T-cell (primary cell): Measurements from ENCODE around the gene SERPINC1. TPM values are rescaled to one million over a fixed set of nuclear protein-coding genes. Genes with fewer than 3 reads are reported as not detected.
A peak's percentile ranks its signal among the peaks of the same experiment; 100 is the strongest.
"Not testable (repeated sequence)": the region's sequence is repeated elsewhere in the genome, so short reads cannot be mapped to it uniquely, and the experiment has no call there.

Source experiments
- ATAC-seq, 4 experiments: fragments of 200-7000 bp in 3 of 4; fragments of 150-1000 bp in 1 of 4; cut with Tn5 transposase; replicated peaks in 1 of 4; 1 replicate in 3 of 4; 2 replicates in 1 of 4; pipeline ENCODE4 v1.10.0; 2021; ENCODE audit warnings: moderate library complexity in 3 of 4, mild to moderate bottlenecking in 2 of 4, moderate number of reproducible peaks in 1 of 4
- CTCF ChIA-PET, 2 donors: fragments of 300-600 bp; sonication (Branson Sonifier 250); formaldehyde crosslinking; loops; one replicate each; lab custom pipeline; 2022; ENCODE audit warnings: antibody characterized with exemption in 2 of 2; lab: Charles Lee
- POLR2A ChIA-PET, 2 donors: fragments of 300-600 bp; sonication (Branson Sonifier 250); formaldehyde crosslinking; loops; one replicate each; lab custom pipeline; 2022; ENCODE audit warnings: antibody characterized with exemption in 2 of 2; lab: Charles Lee
- DNase-seq, 35 experiments: peaks; one replicate each; pipeline versions ENCODE4 v3.0.0 to v3.0.0-alpha.2; 2013 to 2023
- H3K27ac ChIP-seq: one replicate; pipeline ENCODE4 v1.5.1; 2013; ENCODE audit warnings: low read length
- H3K27me3 ChIP-seq, 2 experiments: replicated peaks in 1 of 2; 1 replicate in 1 of 2; 2 replicates in 1 of 2; pipeline versions ENCODE4 v1.6.1 to v1.7.0; 2013; ENCODE audit warnings: low read length in 1 of 2, mixed read lengths in 1 of 2; ENCODE audit not compliant: control insufficient read depth in 2 of 2, insufficient read depth in 2 of 2; ENCODE audit errors: extremely low read depth in 1 of 2
- H3K36me3 ChIP-seq, 2 donors: 1 replicate in 1 of 2; 2 replicates in 1 of 2; pipeline versions ENCODE4 v1.6.1 to v1.7.0; 2013; ENCODE audit warnings: low read length in 1 of 2; ENCODE audit not compliant: control insufficient read depth in 2 of 2, insufficient read depth in 1 of 2; ENCODE audit errors: extremely low read depth in 1 of 2
- H3K4me1 ChIP-seq, 2 experiments: 1 replicate in 1 of 2; 2 replicates in 1 of 2; pipeline versions ENCODE4 v1.6.1 to v1.7.0; 2013; ENCODE audit warnings: low read length in 2 of 2, mixed read lengths in 1 of 2; ENCODE audit not compliant: insufficient read depth in 2 of 2, control insufficient read depth in 1 of 2; ENCODE audit errors: extremely low read depth in 1 of 2
- H3K4me3 ChIP-seq, 2 donors: 1 replicate in 1 of 2; 2 replicates in 1 of 2; pipeline versions ENCODE4 v1.5.1 to v1.7.0; 2013; ENCODE audit warnings: mild to moderate bottlenecking in 2 of 2, low read length in 1 of 2, moderate library complexity in 1 of 2; ENCODE audit not compliant: control insufficient read depth in 1 of 2; ENCODE audit errors: extremely low read depth in 1 of 2
- H3K9me3 ChIP-seq: 2 replicates; pipeline ENCODE4 v1.7.0; 2013
- H3K27ac Mint-ChIP-seq, 2 donors: one replicate each; pipeline ENCODE4 v1.8.0; 2020 to 2021; ENCODE audit warnings: mild to moderate bottlenecking in 2 of 2, mixed read lengths in 2 of 2
- H3K27me3 Mint-ChIP-seq, 2 donors: one replicate each; pipeline ENCODE4 v1.8.0; 2021 to 2022; ENCODE audit warnings: mixed read lengths in 2 of 2
- H3K36me3 Mint-ChIP-seq: one replicate; pipeline ENCODE4 v1.8.0; 2021; ENCODE audit warnings: mixed read lengths
- H3K4me1 Mint-ChIP-seq, 3 donors: one replicate each; pipeline ENCODE4 v1.8.0; 2020 to 2022; ENCODE audit warnings: mixed read lengths in 3 of 3, mild to moderate bottlenecking in 1 of 3
- H3K4me3 Mint-ChIP-seq, 3 donors: one replicate each; pipeline ENCODE4 v1.8.0; 2020 to 2022; ENCODE audit warnings: mild to moderate bottlenecking in 3 of 3, mixed read lengths in 3 of 3, moderate library complexity in 3 of 3
- H3K9me3 Mint-ChIP-seq, 3 donors: one replicate each; pipeline ENCODE4 v1.8.0; 2020 to 2022; ENCODE audit warnings: mixed read lengths in 3 of 3
- WGBS: methylation state at CpG from one replicate; pipeline ENCODE4 v1.1.5; 2013; ENCODE audit warnings: missing lambda C conversion rate; ENCODE audit not compliant: insufficient coverage; 5-methylcytosine and 5-hydroxymethylcytosine counted together
- total RNA-seq, 35 experiments: library from RNA in 6 of 35; stranded (reverse) in 6 of 35; fragments of 120-200 nt in 1 of 35; gene quantifications; one replicate each; pipeline versions ENCODE4 v1.2.1 to v1.2.4 and lab custom pipeline; 2013 to 2026

Gene SERPINC1
- total RNA-seq, result 1 to 10 TPM in 1 of 5 donors, under 1 TPM in 2, not detected in 2; 0.72 to 1.3 (median 0.95) TPM
- 0.22 TPM for total RNA-seq (2013)
- 0 to 0.41 (median 0.06) reads per million in 29 experiments for total RNA-seq (lab: John Stamatoyannopoulos, UW)

GRCh38 chr1:173917149-173917548, at the start of gene SERPINC1:
SERPINC1 (minus strand) TSS chr1:173917327; CDS start chr1:173917259, 68 bp downstream.
- Mint-ChIP-seq H3K4me3 (no peak within 1 kb of the TSS), H3K4me1 (no peaks in the 10 kb centered on the region), H3K9me3 (no peaks in the 10 kb centered on the region), H3K36me3 (no peaks in the 10 kb centered on the region), H3K27ac (no peak within 1 kb of the TSS), H3K27me3 (no peaks in the 10 kb centered on the region)
- whole genome bisulfite sequencing, result no CpG with 5 or more reads among the region's 3 CpGs
- no peak within 1 kb of the TSS for H3K27ac ChIP-seq
- no peaks in the 10 kb centered on the region for H3K9me3 ChIP-seq
- ChIA-PET POLR2A (no interaction called here), CTCF (interaction anchor here in 1 of 2 donors (0.7 kb wide), 1 partner anchor 29 kb away, joined by 3 read pairs; no protein-coding TSS in a partner anchor)
- H3K4me1 ChIP-seq, result no peaks in the 10 kb centered on the region
- no peak within 1 kb of the TSS for H3K4me3 ChIP-seq
- ATAC-seq (no peak), DNase-seq (no peak)
- no peaks in the 10 kb centered on the region for H3K36me3 ChIP-seq
- no peaks in the 10 kb centered on the region for H3K27me3 ChIP-seq

- H3K4me3 ChIP-seq, H3K27ac ChIP-seq, H3K27ac Mint-ChIP-seq, H3K4me3 Mint-ChIP-seq, DNase-seq, H3K4me1 Mint-ChIP-seq, H3K4me1 ChIP-seq, ATAC-seq, H3K9me3 Mint-ChIP-seq, H3K9me3 ChIP-seq, POLR2A ChIA-PET, CTCF ChIA-PET, H3K27me3 ChIP-seq, H3K27me3 Mint-ChIP-seq: not testable (repeated sequence)
- peaks cover 34% of the 10 kb centered on the region for H3K36me3 Mint-ChIP-seq
- 96% methylated on average over 4 of the region's 5 CpGs for WGBS
- peaks cover 4 to 63% of the 10 kb centered on the region in 2 donors for H3K36me3 ChIP-seq
Observed at GRCh38 chr1:173965896-173966295, 48.8 kb upstream of the SERPINC1 start.

- H3K27me3 Mint-ChIP-seq, result no peaks in the 10 kb centered on the region
- H3K9me3 ChIP-seq, result no peaks in the 10 kb centered on the region
- H3K27ac Mint-ChIP-seq, result no peak overlapping the region
- H3K4me1 ChIP-seq, result no peaks in the 10 kb centered on the region
- no peak overlapping the region for H3K4me3 ChIP-seq
- H3K9me3 Mint-ChIP-seq, result no peaks in the 10 kb centered on the region
- ATAC-seq (no peak), DNase-seq (no peak)
- no peaks in the 10 kb centered on the region for H3K4me1 Mint-ChIP-seq
- H3K36me3 Mint-ChIP-seq, result peaks cover 39% of the 10 kb centered on the region
- H3K27me3 ChIP-seq, result no peaks in the 10 kb centered on the region
- peaks cover 10 to 58% of the 10 kb centered on the region in 2 donors for H3K36me3 ChIP-seq
- POLR2A ChIA-PET, result no interaction called here
- no CpG with 5 or more reads among the region's 1 CpG for WGBS
- CTCF ChIA-PET, result no interaction called here
- no peak overlapping the region for H3K27ac ChIP-seq
- H3K4me3 Mint-ChIP-seq, result no peak overlapping the region
Observed at GRCh38 chr1:173963477-173963876, 46.4 kb upstream of the SERPINC1 start.

GRCh38 chr1:173960625-173961024, 43.5 kb upstream of the SERPINC1 start:
- Histone ChIP-seq H3K27me3 (no peaks in the 10 kb centered on the region), H3K27ac (no peak overlapping the region), H3K4me1 (no peaks in the 10 kb centered on the region), H3K4me3 (no peak overlapping the region), H3K9me3 (no peaks in the 10 kb centered on the region), H3K36me3 (peaks cover 10 to 52% of the 10 kb centered on the region in 2 donors)
- Mint-ChIP-seq H3K36me3 (peaks cover 36% of the 10 kb centered on the region), H3K27me3 (no peaks in the 10 kb centered on the region), H3K4me1 (no peaks in the 10 kb centered on the region), H3K27ac (peak overlapping the region in 1 of 2 donors; percentile 64), H3K9me3 (no peaks in the 10 kb centered on the region), H3K4me3 (no peak overlapping the region)
- no CpG with 5 or more reads among the region's 5 CpGs for WGBS
- DNase-seq (no peak), ATAC-seq (no peak)
- CTCF ChIA-PET, result interaction anchor here in 1 of 2 donors (0.5 to 0.6 kb wide), 2 partner anchors 13 to 39 kb away, joined by 3 to 4 read pairs; no protein-coding TSS in a partner anchor
- POLR2A ChIA-PET, result interaction anchor here in 1 of 2 donors (0.7 kb wide), 1 partner anchor 1037 kb away, joined by 3 read pairs; no protein-coding TSS in a partner anchor

- Histone ChIP-seq H3K4me1 (no peaks in the 10 kb centered on the region), H3K9me3 (no peaks in the 10 kb centered on the region), H3K4me3 (no peak overlapping the region), H3K27ac (no peak overlapping the region), H3K27me3 (no peaks in the 10 kb centered on the region), H3K36me3 (peaks cover under 1 to 43% of the 10 kb centered on the region in 2 donors)
- Mint-ChIP-seq H3K27me3 (no peaks in the 10 kb centered on the region), H3K36me3 (peaks cover 37% of the 10 kb centered on the region), H3K4me1 (peaks cover 0 to 14% (median 13%) of the 10 kb centered on the region in 3 donors), H3K9me3 (no peaks in the 10 kb centered on the region), H3K4me3 (no peak overlapping the region), H3K27ac (peak overlapping the region in 1 of 2 donors; percentile 24)
- ATAC-seq (no peak), DNase-seq (no peak)
- POLR2A ChIA-PET, result no interaction called here
- CTCF ChIA-PET, result interaction anchor here (0.5 to 0.7 kb wide), 3 partner anchors 18 to 1058 kb away, joined by 3 to 11 read pairs (median 4); no protein-coding TSS in a partner anchor
Observed at GRCh38 chr1:173954179-173954578, 37.1 kb upstream of the SERPINC1 start.

- Mint-ChIP-seq H3K4me1 (peaks cover 0 to 13% (median 10%) of the 10 kb centered on the region in 3 donors), H3K4me3 (no peak overlapping the region), H3K9me3 (no peaks in the 10 kb centered on the region), H3K36me3 (peaks cover 37% of the 10 kb centered on the region), H3K27me3 (no peaks in the 10 kb centered on the region), H3K27ac (no peak overlapping the region)
- no peaks in the 10 kb centered on the region for H3K9me3 ChIP-seq
- POLR2A ChIA-PET, result no interaction called here
- no peak for ATAC-seq
- WGBS, result no CpG with 5 or more reads among the region's 4 CpGs
- H3K4me1 ChIP-seq, result no peaks in the 10 kb centered on the region
- no peak overlapping the region for H3K4me3 ChIP-seq
- H3K27me3 ChIP-seq, result no peaks in the 10 kb centered on the region
- CTCF ChIA-PET, result no interaction called here
- H3K27ac ChIP-seq, result no peak overlapping the region
- H3K36me3 ChIP-seq, result peaks cover 9 to 70% of the 10 kb centered on the region in 2 donors
- no peak for DNase-seq
Observed at GRCh38 chr1:173948594-173948993, 31.5 kb upstream of the SERPINC1 start.
